Stimulated activated CD8-positive, alpha-beta memory T cell treated with anti-CD3 and anti-CD28 coated beads, Interleukin-15, amount 100 ng/mL, for 4 hours (primary cell): ENCODE results near the gene TMEM131.
"Not testable (repeated sequence)": the region's sequence is repeated elsewhere in the genome, so short reads cannot be mapped to it uniquely, and the experiment has no call there.

Experiments used
- DNase-seq, 2 donors: peaks; one replicate each; pipeline ENCODE4 v3.0.0-alpha.2; 2020; ENCODE audit warnings: low read depth in 2 of 2

The TMEM131 gene, protein sequence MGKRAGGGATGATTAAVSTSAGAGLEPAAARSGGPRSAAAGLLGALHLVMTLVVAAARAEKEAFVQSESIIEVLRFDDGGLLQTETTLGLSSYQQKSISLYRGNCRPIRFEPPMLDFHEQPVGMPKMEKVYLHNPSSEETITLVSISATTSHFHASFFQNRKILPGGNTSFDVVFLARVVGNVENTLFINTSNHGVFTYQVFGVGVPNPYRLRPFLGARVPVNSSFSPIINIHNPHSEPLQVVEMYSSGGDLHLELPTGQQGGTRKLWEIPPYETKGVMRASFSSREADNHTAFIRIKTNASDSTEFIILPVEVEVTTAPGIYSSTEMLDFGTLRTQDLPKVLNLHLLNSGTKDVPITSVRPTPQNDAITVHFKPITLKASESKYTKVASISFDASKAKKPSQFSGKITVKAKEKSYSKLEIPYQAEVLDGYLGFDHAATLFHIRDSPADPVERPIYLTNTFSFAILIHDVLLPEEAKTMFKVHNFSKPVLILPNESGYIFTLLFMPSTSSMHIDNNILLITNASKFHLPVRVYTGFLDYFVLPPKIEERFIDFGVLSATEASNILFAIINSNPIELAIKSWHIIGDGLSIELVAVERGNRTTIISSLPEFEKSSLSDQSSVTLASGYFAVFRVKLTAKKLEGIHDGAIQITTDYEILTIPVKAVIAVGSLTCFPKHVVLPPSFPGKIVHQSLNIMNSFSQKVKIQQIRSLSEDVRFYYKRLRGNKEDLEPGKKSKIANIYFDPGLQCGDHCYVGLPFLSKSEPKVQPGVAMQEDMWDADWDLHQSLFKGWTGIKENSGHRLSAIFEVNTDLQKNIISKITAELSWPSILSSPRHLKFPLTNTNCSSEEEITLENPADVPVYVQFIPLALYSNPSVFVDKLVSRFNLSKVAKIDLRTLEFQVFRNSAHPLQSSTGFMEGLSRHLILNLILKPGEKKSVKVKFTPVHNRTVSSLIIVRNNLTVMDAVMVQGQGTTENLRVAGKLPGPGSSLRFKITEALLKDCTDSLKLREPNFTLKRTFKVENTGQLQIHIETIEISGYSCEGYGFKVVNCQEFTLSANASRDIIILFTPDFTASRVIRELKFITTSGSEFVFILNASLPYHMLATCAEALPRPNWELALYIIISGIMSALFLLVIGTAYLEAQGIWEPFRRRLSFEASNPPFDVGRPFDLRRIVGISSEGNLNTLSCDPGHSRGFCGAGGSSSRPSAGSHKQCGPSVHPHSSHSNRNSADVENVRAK (N-terminal part only)

DNA sequence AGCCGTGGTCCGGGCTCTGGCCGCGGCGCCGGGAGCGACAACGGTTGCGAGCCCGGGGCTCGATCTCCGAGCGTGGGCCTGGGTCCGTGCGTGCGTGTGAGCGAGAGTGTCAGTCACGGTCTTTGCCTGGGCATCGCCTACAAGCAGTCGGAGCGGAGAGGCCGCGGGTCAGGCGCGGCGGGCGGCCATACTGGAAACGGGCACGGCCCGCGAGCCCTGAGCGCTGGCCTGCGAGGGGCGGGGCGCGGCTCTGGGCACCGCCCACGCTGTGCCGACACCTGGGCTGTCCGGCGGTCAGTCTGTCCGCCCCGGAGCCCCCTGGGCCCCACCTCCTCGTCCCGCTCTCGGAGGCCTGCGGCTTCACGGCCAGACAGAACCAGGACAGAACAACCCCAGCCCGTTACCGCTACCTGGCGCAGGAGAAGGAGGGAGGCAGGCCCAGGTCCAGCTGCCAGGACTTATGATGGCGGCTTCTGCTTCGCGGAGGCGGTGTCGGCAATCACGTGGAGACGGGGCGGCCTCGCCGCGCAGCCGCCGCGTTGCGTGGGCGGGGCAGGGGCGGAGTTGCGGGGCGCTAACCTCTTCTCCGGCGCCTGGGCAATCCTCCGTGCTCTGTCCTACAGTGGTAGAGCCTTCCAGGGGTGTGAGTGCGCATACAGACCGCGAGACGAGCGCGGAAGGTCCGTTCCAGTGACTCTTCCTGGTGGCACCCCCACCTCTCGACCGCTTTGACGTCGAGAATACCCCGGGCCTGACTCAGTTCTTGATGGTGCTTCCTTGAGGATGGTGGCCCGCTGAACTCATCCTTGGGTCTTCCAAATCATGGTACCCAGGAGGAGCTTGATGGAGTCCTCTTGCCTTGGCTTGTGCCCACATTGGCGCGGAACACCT lies at the start of gene TMEM131:
Gene TMEM131, minus strand, starts transcription at position 215 of the 891 bp plus-strand sequence. CDS start 286 bp downstream, outside the sequence.
- peak; percentile 93 to 97 for DNase-seq

DNA sequence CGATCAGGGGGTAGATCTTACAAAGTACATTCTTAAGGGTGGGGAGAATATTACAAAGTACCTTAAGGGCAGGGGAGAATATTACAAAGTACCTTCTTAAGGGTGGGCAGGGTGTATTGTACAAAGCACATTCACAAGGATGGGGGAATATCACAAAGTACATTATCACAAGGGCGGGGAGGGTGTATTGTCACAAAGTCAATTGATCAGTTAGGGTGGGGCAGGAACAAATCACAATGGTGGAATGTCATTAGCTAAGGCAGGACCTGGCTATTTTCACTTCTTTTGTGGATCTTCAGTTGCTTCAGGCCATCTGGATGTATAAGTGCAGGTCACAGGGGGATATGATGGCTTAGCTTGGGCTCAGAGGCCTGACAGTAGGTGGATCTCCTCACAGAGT lies 49.0 kb upstream of the TMEM131 start:
- DNase-seq, result not testable (repeated sequence)

DNA sequence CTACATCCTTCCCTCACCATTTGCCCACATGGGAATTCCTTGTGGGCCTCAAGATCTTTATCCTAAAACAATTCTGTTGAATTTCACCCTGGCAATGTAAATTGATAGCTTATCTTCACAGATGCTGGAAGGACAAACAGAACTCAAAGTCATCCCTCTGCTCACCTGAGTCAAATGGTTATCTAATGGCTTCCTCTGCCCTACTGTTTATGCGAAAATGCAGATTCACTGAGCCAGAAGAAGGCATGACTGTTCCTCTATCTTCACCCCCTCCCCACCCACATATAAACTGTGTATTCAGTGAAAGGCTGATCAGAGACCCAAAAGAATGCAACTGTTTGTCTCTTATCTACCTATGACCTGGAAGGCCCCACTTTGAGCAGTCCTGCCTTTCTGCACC lies 47.4 kb upstream of the TMEM131 start:
- no peak for DNase-seq

DNA sequence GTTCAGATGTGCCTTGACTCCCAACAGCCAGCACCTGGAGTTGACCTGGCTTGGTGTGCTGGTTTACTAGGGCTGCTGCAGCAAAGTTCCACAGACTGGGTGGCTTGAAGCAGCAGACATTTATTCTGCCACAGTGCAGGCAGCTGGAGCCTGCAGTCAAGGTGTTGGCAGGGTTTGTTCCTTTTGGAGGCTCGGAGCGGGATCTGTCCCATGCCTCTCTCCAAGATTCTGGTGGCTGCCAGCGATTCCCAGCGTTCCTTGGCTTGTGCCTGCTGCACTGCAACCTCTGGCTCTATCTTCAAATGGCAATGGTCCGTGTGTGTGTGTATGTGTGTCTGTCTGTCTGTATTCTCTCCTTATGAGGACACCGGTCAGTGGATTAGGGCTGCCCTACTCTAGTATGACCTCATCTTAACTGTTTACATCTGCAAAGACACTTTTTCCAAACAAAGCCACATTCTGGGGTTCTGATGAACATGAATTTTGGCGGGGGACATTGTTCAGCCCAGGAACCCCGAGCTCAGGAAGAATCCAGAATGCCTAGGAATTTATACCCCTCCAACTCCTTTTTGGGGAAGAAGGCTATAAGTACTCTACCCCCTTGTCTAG lies 44.7 kb upstream of the TMEM131 start:
- no peak for DNase-seq

DNA sequence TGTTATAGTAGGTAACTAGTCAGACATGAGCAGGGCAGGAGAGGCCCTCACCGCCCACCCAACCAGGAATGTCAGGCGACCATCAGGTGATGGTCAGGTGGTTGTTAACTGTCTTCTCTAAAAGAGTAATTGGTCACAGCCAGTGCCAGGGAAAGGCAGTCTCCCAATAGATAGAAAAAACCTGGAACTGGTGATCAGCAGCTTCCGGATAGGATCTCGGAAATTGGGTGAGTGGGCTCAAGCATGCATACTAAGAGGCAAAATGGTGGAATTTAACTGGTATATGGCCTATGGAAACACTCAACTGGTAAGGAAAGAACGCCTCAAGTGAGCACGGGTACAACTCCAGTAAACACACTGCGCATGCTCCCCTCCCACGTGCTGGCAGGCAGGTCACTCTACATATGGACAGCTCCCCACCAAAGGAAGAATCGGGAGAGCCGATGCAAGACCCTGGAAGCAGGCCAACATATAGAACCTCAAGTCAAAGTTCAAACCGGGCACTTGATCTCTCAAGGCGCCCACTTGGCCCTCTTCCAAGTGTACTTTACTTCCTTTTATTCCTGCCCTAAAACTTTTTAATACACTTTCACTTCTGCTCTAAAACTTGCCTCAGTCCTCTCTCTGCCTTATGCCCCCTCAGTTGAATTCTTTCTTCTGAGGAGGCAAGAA lies 43.5 kb upstream of the TMEM131 start:
- DNase-seq, result no peak

DNA sequence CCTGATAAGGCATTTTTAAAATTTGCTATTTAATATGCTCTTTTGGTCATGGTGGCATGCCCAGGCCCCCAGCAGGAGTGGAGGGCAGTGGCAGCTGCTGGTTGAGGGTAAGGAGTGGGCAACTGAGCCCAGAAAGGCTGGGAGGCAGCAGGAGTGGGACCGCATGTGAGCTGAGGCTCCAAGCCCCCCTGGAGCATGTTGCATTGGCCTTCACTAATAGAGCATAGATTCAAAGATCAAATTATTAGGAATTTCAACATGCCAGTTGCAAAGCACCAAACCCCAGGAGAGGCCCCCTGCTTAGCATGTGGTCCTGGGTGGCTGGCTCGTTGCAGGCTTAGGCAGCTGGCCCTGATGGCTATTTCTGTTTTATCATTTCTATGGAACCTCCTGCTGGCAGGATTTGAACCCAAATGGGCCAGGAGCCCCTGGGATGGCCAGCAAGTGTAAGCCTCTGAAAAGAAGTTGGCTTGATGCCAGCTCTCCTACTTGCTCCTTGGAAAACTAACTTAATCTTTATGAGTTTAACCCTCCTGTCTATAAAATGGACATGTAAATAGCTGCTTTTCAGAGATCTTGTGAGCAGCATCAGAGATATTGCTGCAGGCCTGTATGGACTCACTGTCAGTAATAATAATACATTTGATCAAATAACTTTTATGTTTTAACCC lies 42.1 kb upstream of the TMEM131 start:
- no peak for DNase-seq

DNA sequence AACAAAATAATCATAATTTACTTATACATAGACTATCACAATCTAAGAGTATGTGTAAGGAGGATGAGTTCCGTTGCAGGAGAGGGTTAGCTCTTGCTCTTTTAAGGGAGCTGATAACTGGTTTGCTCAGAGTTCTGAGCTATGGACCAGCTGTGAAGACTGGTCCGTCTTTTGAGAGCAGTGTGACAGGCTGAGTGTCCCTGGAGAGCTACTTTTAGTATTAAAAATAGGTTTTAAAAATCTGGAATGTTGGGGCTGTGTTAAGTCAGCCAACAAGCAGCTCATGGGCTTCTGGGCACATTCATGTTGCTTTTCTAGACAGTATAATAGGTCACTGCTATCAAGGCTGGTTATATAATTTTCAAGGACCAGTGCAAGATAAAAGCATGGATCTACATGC lies 41.5 kb upstream of the TMEM131 start:
- DNase-seq, result no peak

DNA sequence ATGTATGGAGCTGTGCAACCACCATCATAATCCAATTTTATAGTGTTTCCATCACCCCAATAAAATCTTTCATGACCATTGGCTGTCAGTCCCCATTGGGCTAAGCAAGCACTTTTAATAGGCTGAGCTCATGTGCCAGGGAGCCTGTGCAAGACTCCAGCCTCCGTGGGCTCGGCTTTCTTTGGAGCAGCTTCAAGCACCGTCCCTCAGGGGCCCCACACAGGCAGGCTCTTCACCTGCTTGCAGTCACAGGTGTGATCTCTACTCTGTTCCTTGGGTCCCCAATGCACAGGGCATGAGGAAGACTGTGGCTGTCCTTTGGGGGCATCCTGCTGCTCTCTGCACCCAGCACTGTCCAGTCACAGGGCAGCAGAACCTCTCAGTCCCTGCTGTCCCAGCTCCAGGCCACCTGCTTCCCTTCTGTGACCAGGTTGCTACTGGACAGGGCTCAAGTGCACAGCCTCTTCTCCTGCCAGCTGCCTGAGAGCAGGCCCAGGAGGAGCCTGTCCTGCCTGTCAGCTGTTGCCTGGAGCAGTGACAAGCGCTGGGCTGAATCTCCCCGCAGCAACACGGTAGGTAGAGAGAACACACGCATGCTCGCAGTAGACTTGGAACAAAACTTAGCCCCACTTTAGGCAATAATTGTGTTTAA lies 40.7 kb upstream of the TMEM131 start:
- DNase-seq, result no peak

DNA sequence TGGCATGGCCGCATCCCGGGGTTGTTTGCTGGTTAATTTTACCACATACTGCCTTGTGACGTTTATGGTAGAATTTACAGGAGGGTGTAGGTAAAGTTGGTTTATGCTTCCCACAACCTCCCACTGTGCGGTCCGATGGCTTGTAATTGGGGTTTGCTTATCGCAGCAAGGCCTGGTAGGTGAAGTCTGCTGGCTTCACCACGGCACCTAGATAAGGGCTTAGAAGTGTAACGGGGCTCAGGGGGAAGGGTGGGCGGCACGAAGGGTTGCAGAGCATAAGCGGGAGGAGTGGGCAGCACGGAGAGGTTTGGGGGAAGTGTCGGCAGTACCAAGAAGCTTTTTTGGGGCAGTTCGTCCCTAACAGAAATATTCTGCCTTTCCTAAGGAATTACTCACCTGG lies 39.0 kb upstream of the TMEM131 start:
- DNase-seq, result no peak

DNA sequence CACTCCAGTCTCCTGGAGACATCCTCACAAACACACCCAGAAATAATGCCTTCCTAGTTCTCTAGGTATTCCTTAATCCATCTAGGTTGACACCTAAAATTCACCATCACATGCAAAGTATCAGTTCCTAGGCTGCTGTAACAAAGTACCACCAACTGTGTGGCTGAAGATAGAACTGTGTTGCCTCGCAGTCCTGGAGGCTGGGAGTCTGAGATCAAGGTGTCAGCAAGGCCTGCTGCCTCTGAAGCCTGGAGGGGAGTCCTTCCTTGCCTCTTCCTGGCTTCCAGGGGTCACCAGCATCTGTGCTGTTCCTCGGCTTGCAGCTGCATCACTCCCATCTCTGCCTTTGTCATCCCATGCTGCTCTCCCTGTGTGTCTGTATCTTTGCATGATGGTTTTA lies 36.3 kb upstream of the TMEM131 start:
- no peak for DNase-seq

DNA sequence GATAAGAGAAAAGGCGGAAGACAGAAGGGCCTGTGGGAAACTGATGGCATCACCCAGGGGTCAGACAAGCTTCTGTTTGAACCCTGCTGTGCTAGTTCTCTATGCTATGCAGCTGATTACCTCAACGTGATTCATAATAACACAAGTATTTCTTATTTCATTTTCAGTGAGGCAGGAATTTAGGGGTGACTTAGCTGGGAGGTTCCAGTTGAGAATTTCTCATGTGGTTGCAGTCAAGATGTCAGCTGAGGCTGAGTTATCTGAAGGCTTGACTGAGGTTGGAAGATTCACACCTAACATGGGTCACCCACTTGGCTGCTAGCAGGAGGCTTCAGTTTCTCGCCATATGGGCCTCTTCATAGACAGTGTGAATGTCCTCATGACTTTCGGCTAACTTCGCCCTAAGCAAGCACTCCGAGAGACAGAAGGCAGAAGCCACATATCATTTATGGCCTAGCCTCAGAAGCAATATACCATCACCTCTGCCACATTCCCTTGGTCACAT lies 34.0 kb upstream of the TMEM131 start:
- no peak for DNase-seq

DNA sequence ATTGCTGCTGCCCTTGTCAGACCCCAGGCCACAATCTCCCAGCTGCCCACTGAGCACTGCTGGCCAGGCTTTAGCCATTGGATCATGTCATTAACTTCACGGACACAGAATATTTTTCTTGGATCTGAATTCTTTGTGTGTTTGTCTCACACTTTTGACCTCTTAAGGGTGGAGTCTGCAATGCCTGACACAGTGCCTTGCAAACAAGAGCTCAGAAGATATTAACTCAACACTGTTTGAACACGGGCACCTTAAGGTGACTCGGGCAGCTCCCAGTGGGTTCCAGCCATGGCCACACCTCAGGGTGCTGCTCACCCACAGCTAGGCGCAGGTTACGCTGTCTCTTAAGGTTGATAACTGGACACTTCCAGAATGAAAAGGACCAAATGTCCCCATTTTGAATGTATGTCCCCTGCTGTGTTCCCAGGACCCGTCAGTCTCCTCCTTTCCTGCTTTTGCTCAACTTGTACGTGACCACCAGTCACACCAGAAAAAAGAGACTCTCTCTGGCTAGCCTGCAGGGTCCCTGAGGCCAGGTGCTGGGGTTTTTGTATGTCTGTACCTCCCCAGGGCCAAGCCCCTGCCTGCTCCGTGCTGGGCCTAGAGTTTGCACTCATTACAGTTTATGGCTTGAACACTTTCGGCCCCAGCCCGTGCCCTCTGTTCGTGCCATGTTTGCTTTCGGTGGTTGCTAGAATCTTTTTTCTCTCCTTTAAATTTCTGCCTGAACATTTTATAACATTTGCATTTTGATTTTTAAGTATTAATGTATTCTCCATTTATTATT lies 33.4 kb upstream of the TMEM131 start:
- no peak for DNase-seq

DNA sequence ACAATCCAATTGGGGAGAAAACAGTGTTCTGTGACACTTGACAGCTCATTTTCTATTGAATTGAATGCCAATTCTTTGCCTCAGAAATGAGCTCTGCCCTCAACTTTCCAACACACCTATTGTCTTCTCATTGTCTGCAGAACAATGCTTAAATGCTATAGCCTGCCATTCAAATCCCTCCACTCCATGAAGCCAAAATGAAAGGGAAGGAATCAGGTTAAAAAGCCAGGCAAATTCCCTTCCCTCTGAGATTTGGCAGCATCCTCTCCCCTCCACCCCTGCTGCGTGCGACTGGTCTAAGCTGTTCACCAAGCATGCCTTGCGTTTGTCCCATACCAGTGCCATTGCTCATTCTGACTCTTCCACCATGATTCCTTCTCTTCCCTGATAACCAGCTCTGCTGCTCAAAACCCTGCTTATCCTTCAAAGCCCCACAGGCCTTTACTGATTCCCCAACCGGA lies 32.4 kb upstream of the TMEM131 start:
- no peak for DNase-seq

DNA sequence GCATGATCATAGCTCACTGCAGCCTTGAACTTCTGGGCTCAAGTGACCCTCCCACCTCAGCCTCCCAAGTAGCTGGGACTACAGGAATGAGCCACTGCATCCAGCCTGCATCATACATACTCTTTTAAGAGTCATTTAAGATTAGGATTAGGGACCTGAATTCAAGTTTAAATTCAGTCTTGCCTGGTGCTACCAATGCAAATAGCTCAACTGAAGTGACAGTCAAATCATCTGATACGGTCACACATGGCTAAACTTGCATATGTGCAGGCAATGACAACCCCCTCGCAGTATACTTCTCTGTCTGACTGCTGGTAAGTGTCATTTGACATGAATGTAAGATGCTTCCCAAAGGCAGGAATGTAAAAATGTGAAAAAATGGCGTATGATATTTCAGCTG lies 31.8 kb upstream of the TMEM131 start:
- DNase-seq, result no peak

DNA sequence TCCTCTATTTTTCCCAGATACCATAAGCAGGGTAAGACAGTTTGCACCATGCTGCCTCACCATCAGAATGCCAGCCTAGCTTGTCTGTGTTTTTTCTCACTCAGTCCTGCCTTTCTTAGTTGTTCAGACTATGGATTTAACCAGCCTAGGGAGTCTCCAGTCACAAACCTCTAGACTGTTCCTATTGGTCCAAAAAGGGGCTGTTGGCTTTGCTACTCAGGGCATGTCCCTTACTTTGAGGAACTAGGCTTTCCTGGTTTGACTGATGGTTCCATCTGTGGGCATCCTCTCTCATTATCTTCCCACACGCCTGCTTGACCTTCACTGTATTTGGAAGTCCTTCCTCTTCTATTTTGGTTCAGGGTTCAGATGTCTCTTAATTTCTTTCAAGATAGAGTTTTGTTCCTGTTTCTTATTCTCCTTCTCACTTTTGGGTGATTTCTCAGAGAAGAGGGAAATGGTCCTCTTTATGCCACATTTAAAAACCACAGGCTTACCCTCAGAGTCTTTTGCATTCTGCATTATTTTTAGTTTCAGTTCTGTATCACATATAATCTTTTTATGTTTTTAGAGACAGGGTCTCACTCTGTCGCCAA lies 31.3 kb upstream of the TMEM131 start:
- DNase-seq, result no peak

DNA sequence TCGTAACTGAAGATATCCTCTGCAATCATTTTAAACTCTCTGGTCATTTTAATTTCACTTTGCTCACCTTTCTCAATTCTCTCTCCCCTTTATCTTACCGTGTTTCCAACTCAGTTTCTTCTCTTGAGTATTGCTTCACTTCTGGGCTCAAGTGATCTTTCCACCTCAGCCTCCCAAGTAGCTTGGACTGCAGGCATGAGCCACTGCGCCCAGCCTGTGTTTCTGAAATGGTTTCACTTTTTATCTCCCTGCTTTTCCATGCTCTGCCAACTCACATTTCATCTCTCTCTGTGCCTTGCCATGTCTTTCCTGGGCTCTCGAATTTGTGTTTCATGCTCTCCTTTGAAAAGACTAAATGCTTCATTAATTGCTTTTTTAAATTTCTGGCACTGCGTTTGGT lies 30.5 kb upstream of the TMEM131 start:
- DNase-seq, result no peak

DNA sequence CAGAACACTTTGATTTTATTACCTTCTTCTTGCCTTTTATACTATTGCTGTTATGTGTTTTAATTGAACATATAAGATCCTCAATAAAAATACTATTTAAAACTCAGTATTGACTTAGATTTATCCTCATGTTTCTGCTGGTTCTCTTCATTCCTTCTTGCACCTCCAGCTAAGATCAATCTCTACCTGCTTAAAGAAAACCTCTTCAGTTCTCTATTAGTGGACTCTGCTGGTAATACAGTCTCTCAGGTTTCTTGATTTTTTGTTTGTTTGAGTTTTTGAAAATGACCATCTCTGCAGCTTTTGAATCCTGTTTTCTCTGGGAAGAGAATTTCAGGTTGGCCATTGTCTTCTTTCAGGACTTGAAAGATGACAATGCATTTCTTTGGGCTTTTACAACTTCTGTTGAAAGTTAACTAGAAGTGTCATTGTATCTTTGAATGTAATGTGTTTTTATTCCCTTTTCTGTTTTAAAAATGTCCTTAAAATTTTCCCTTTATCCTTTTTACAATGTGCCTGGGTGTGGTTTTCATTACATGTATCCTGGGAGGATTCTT lies 29.8 kb upstream of the TMEM131 start:
- DNase-seq, result no peak
